SH-SY5Y (cell line): Measurements from ENCODE around the gene CDH1.

ENCODE experiments used
- GATA2 ChIP-seq: IDR thresholded peaks from 2 replicates; pipeline ENCODE4 v1.6.1; 2011; ENCODE audit warnings: mild to moderate bottlenecking, low read depth, low read length
- GATA3 ChIP-seq: IDR thresholded peaks from 2 replicates; pipeline ENCODE4 v1.6.1; 2011; ENCODE audit warnings: low read depth, mild to moderate bottlenecking, low read length, moderate library complexity

GRCh38 chr16:68770671-68771070 lies 33.6 kb downstream of the CDH1 start:
- peak; percentile 94 for TF ChIP-seq GATA2
- no peak for TF ChIP-seq GATA3
